Parathyroid adenoma (tissue), 2 donors: ENCODE data around the gene PRSS21.

ENCODE experiments used
- H2AFZ ChIP-seq: fragments of 300-600 bp; sonication (generic); one replicate; pipeline ENCODE4 v1.7.0; 2017; ENCODE audit warnings: antibody characterized with exemption, mild to moderate bottlenecking
- H3K27ac ChIP-seq: fragments of 300-600 bp; sonication (generic); one replicate; pipeline ENCODE4 v1.7.0; 2017
- H3K27me3 ChIP-seq: fragments of 300-600 bp; sonication (generic); one replicate; pipeline ENCODE4 v1.7.0; 2017; ENCODE audit warnings: low read length; ENCODE audit not compliant: control insufficient read depth, insufficient read depth
- H3K36me3 ChIP-seq: fragments of 300-600 bp; sonication (generic); one replicate; pipeline ENCODE4 v1.7.0; 2017; ENCODE audit warnings: low read length; ENCODE audit not compliant: control insufficient read depth, insufficient read depth
- H3K4me1 ChIP-seq: fragments of 300-600 bp; sonication (generic); one replicate; pipeline ENCODE4 v1.7.0; 2017; ENCODE audit warnings: control low read depth
- H3K4me2 ChIP-seq: fragments of 300-600 bp; sonication (generic); one replicate; pipeline ENCODE4 v1.7.0; 2017; ENCODE audit warnings: low read length
- H3K4me3 ChIP-seq: fragments of 300-600 bp; sonication (generic); one replicate; pipeline ENCODE4 v1.7.0; 2017; ENCODE audit warnings: low read depth, low read length
- H3K79me2 ChIP-seq: fragments of 300-600 bp; sonication (generic); one replicate; pipeline ENCODE4 v1.7.0; 2017; ENCODE audit warnings: control low read depth
- H3K9ac ChIP-seq: fragments of 300-600 bp; sonication (generic); one replicate; pipeline ENCODE4 v1.7.0; 2017; ENCODE audit warnings: mild to moderate bottlenecking
- H3K9me3 ChIP-seq: fragments of 300-600 bp; sonication (generic); one replicate; pipeline ENCODE4 v1.7.0; 2017; ENCODE audit warnings: low read length; ENCODE audit not compliant: control insufficient read depth
- TF ChIP-seq, protein P1 (sequence below): fragments of 300-600 bp; sonication (generic); IDR thresholded peaks from one replicate; pipeline ENCODE4 v1.7.0; 2017; ENCODE audit warnings: antibody characterized with exemption, mild to moderate bottlenecking
- donor health status: primary hyperparathyroidism.

The PRSS21 gene

DNA sequence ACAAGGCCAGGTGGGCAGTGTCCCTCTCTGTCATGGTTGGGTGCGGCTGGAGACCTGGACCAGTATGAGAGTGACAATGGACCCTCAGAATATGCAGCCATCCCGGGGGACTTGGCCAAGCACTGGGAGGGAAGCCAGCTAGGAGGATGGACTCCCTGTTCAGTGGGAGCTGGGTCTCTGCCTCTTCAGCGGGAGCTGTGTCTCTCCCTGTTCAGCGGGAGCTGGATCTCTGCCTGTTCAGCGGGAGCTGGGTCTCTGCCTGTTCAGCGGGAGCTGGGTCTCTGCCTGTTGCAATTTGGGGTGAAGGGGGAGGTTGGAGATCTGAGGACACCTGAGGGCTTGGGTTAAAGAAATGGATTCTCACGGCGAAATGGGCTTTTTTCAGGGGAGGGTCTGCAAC lies 25.9 kb upstream of the PRSS21 start:
- Histone ChIP-seq H3K9me3 (no peaks in the 10 kb centered on the region), H3K79me2 (no peaks in the 10 kb centered on the region), H3K9ac (no peak overlapping the region), H3K36me3 (no peaks in the 10 kb centered on the region), H3K27me3 (no peaks in the 10 kb centered on the region), H2AFZ (no peak overlapping the region), H3K27ac (no peak overlapping the region), H3K4me2 (no peak overlapping the region), H3K4me3 (no peak overlapping the region), H3K4me1 (peaks cover 6% of the 10 kb centered on the region)
- TF ChIP-seq, protein P1, sequence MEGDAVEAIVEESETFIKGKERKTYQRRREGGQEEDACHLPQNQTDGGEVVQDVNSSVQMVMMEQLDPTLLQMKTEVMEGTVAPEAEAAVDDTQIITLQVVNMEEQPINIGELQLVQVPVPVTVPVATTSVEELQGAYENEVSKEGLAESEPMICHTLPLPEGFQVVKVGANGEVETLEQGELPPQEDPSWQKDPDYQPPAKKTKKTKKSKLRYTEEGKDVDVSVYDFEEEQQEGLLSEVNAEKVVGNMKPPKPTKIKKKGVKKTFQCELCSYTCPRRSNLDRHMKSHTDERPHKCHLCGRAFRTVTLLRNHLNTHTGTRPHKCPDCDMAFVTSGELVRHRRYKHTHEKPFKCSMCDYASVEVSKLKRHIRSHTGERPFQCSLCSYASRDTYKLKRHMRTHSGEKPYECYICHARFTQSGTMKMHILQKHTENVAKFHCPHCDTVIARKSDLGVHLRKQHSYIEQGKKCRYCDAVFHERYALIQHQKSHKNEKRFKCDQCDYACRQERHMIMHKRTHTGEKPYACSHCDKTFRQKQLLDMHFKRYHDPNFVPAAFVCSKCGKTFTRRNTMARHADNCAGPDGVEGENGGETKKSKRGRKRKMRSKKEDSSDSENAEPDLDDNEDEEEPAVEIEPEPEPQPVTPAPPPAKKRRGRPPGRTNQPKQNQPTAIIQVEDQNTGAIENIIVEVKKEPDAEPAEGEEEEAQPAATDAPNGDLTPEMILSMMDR, result no peak

DNA sequence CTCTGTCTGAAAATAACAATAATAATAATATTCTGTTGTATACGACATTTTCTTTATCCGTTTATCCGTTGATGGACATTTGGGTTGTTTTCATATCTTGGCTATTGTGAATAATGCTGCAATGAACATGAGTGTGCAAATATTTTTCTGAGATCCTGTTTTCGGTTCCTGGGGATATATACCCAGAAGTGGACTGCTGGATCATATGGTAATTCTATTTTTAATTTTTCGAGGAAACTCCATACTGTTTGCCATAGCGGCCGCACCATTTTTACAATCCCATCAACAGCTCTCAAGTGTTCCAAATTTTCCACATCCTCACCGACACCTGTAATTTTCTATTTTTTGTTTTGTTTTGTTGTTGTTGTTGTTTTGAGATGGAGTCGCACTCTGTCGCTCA lies 24.1 kb upstream of the PRSS21 start:
- H3K4me1 ChIP-seq, result peaks cover 2% of the 10 kb centered on the region
- no peak overlapping the region for H3K4me2 ChIP-seq
- no peak overlapping the region for H3K27ac ChIP-seq
- no peak overlapping the region for H2AFZ ChIP-seq
- H3K79me2 ChIP-seq, result no peaks in the 10 kb centered on the region
- TF ChIP-seq, protein P1, result no peak
- no peaks in the 10 kb centered on the region for H3K27me3 ChIP-seq
- H3K9me3 ChIP-seq, result no peaks in the 10 kb centered on the region
- no peaks in the 10 kb centered on the region for H3K36me3 ChIP-seq
- H3K9ac ChIP-seq, result no peak overlapping the region
- no peak overlapping the region for H3K4me3 ChIP-seq

DNA sequence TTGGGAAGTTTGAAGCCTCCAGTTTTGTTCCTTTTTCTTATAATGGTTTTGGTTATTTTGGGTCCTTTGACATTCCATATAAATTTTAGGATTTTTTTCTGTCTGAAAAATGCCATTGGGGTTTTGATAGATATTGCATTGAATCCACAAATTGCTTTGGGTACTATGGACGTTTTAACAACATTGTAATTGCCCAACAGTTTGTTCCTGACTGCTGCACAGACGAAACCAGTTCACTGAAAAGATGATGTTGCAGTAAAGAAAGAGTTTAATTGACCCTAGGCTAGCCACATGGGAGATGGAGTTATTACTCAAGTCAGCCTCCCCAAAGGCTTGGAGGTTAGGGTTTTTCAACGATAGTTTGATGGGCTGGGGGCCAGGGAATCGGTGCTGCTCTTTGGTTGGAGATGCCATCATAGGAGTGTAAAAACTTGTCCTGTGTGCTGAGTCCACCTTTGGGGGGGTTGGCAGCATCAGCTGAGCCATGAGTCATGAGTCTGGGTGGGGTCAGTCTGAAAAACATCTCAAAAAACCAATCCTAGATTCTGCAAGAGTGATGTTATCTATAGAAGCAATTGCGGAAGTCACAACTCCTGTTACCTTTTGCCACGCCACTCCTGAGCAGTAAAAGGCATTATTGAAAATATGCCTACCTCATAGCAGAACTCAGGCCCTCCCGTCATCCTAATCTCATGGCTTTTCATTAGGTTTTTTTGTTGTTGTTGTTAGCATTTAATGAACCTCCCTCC lies 21.5 kb upstream of the PRSS21 start:
- H3K9ac ChIP-seq, result no peak overlapping the region
- no peaks in the 10 kb centered on the region for H3K27me3 ChIP-seq
- no peak overlapping the region for H3K4me3 ChIP-seq
- TF ChIP-seq, protein P1, result no peak
- H3K4me2 ChIP-seq, result no peak overlapping the region
- H3K4me1 ChIP-seq, result no peaks in the 10 kb centered on the region
- H3K36me3 ChIP-seq, result no peaks in the 10 kb centered on the region
- no peak overlapping the region for H2AFZ ChIP-seq
- no peak overlapping the region for H3K27ac ChIP-seq
- no peaks in the 10 kb centered on the region for H3K79me2 ChIP-seq
- no peaks in the 10 kb centered on the region for H3K9me3 ChIP-seq

DNA sequence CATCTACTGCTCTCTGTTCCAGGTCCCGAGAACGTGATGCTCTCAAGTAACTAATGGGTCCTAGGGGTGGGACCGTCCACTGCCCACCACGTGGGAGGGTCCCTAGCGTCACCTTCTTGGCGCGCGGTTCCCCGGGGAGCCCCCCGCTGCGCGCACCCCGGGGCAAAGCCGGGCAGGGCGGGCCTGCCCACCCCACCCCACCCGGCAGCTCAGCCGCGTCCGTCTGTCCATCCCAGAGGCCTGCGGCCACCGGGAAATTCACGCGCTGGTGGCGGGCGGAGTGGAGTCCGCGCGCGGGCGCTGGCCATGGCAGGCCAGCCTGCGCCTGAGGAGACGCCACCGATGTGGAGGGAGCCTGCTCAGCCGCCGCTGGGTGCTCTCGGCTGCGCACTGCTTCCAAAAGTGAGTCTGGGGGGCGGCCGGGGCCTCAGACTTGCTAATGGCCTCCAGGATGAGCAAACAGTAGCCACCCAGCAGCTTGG lies 18.3 kb upstream of the PRSS21 start:
- no peak overlapping the region for H3K9ac ChIP-seq
- no peaks in the 10 kb centered on the region for H3K79me2 ChIP-seq
- H3K4me3 ChIP-seq, result no peak overlapping the region
- H2AFZ ChIP-seq, result no peak overlapping the region
- H3K4me2 ChIP-seq, result no peak overlapping the region
- H3K27me3 ChIP-seq, result no peaks in the 10 kb centered on the region
- no peaks in the 10 kb centered on the region for H3K4me1 ChIP-seq
- no peaks in the 10 kb centered on the region for H3K9me3 ChIP-seq
- TF ChIP-seq, protein P1, result no peak
- no peak overlapping the region for H3K27ac ChIP-seq
- H3K36me3 ChIP-seq, result no peaks in the 10 kb centered on the region
